ENCODE measurements around the gene ICA1L. TPM values are rescaled to one million over a fixed set of nuclear protein-coding genes. Genes with fewer than 3 reads are reported as not detected.

Gene ICA1L
- total RNA-seq, 1 donor from 2014 or later, result 12.9 TPM

DNA sequence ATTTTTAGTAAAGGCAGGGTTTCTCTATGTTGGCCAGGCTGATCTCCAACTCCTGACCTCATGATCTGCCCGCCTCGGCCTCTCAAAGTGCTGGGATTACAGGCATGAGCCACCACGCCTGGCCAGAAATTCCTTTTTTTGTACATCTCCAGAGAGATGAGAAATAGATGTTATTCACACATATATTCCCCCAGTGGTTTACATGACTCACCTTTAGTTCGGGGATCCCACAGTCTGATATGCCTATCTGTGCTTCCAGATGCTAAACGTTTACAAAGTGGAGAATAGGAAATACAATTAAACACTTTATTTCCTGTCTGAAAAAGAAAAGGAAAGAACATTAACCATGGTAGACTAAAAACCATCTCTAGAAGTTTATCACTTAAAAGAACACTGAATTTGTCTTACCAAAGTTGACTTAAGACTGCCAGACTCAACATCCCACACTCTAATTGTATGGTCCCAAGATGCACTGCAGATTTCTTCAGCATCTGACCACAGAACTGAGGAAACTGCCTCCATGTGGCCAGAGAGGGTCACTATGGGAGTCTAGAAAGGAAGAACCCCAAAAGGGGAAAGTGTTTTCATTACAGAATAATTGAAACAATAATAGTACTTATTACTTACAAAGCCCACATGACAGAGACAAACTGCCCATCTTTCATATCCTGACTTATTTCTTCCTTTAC, 12.6 kb upstream of the ICA1L start:
- Mint-ChIP-seq H3K36me3 (ENCODE audit: low read depth) (peaks cover 19% of the 10 kb centered on the region), H3K9me3 (no peaks in the 10 kb centered on the region), H3K4me3 (no peak overlapping the region), H3K27ac (ENCODE audit: unreplicated experiment) (no peak overlapping the region), H3K27me3 (ENCODE audit: low read depth) (no peaks in the 10 kb centered on the region), H3K4me1 (no peaks in the 10 kb centered on the region)
- TF ChIP-seq, protein P1, sequence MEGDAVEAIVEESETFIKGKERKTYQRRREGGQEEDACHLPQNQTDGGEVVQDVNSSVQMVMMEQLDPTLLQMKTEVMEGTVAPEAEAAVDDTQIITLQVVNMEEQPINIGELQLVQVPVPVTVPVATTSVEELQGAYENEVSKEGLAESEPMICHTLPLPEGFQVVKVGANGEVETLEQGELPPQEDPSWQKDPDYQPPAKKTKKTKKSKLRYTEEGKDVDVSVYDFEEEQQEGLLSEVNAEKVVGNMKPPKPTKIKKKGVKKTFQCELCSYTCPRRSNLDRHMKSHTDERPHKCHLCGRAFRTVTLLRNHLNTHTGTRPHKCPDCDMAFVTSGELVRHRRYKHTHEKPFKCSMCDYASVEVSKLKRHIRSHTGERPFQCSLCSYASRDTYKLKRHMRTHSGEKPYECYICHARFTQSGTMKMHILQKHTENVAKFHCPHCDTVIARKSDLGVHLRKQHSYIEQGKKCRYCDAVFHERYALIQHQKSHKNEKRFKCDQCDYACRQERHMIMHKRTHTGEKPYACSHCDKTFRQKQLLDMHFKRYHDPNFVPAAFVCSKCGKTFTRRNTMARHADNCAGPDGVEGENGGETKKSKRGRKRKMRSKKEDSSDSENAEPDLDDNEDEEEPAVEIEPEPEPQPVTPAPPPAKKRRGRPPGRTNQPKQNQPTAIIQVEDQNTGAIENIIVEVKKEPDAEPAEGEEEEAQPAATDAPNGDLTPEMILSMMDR (conservative IDR thresholded peaks at IDR 0.05), result no peak
- no peak for DNase-seq (ENCODE audit: low read depth, low spot score)

DNA sequence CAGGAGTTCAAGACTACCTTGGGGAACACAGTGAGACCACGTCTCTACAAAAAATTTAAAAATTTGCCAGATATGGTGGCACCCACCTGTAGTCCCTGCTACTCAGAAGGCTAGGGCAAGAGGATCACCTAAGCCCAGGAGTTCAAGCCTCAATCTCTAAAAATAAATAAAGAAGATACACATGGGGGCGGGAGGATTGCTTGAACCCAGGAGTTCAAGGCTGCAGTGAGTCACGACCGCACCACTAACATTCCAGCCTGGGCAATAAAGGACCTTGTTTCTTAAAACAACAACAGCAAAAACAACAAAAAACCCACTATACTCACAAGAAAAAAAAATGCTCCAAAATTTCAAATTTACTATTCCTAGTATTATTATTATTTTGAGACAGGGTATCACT, 10.0 kb upstream of the ICA1L start:
- TF ChIP-seq, protein P1 (conservative IDR thresholded peaks at IDR 0.05), result no peak
- Mint-ChIP-seq H3K4me3 (no peak overlapping the region), H3K27me3 (ENCODE audit: low read depth) (no peaks in the 10 kb centered on the region), H3K9me3 (no peaks in the 10 kb centered on the region), H3K27ac (ENCODE audit: unreplicated experiment) (no peak overlapping the region), H3K36me3 (ENCODE audit: low read depth) (peaks cover 10% of the 10 kb centered on the region), H3K4me1 (no peaks in the 10 kb centered on the region)
- DNase-seq (ENCODE audit: low read depth, low spot score), result no peak

DNA sequence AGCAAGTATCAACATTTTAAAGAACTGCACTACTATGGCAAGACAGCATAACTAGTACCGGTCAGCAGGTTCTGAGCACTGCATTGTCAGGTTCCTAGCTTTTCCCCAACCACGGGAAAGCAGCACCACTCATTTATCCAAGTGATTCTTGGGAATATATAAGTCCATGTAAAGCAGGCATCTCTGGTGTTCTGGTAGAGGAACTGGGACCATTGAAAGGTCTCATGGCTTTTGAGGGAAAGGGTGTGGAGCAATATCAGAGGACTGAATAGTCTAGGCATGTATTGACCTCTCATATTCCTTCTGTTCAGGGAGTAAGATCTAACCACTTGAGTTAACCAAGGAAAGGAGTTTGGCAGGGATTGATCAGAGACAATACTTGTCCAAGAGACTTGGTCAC, 6.1 kb upstream of the ICA1L start:
- Mint-ChIP-seq H3K27me3 (ENCODE audit: low read depth) (no peaks in the 10 kb centered on the region), H3K4me1 (no peaks in the 10 kb centered on the region), H3K36me3 (ENCODE audit: low read depth) (peaks cover 3% of the 10 kb centered on the region), H3K27ac (ENCODE audit: unreplicated experiment) (no peak overlapping the region), H3K4me3 (no peak overlapping the region), H3K9me3 (no peaks in the 10 kb centered on the region)
- DNase-seq (ENCODE audit: low read depth, low spot score), result no peak
- TF ChIP-seq, protein P1 (conservative IDR thresholded peaks at IDR 0.05), result no peak

DNA sequence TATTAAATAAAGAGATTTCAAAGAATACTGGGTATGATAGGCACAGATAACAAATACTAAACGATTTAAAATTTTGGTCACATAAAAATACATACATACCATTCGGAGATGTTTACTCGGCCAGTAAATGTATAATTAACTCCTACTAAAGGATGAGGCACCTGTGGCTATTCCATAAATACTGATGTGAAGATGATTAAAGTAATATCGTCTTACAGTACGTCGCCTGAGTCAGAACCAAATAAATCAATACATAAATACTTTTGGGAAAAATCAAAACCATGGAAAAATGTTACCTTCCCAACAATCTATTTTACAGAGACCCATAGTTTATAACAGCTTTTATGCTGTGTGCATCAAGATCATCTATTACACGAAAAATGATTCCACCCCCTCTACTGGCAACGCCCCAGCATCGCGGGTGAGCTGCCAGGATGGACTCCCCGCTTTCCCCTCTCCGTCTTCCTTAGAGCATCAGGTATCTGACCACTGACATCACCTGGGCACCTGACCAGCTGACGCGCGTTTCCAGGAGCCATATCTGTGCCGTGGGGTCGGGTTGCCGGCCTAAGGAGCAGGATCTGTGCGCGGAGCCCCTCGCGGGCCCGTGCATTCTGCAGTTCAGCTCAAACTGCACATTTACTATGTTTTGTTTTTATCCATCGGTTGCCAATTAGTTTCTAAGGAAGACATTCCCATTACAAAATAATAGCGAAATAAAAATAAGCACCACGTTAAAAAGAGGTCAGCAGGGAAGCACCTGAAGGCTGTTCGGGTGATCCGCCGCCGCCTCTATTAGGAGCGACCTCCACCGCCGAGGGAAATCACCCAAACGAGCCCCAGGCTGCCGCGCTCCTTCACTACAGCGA, 901 bp downstream of the ICA1L start:
- H3K4me3 Mint-ChIP-seq, result peak overlapping the region; percentile 94
- TF ChIP-seq, protein P1 (conservative IDR thresholded peaks at IDR 0.05), result peak; percentile 71
- peak overlapping the region; percentile 91 for H3K27ac Mint-ChIP-seq (ENCODE audit: unreplicated experiment)
- DNase-seq (ENCODE audit: low read depth, low spot score), result peak; percentile 54
- H3K4me1 Mint-ChIP-seq, result peaks cover 18% of the 10 kb centered on the region
- H3K27me3 Mint-ChIP-seq (ENCODE audit: low read depth), result no peaks in the 10 kb centered on the region
- no peaks in the 10 kb centered on the region for H3K36me3 Mint-ChIP-seq (ENCODE audit: low read depth)
- no peaks in the 10 kb centered on the region for H3K9me3 Mint-ChIP-seq

DNA sequence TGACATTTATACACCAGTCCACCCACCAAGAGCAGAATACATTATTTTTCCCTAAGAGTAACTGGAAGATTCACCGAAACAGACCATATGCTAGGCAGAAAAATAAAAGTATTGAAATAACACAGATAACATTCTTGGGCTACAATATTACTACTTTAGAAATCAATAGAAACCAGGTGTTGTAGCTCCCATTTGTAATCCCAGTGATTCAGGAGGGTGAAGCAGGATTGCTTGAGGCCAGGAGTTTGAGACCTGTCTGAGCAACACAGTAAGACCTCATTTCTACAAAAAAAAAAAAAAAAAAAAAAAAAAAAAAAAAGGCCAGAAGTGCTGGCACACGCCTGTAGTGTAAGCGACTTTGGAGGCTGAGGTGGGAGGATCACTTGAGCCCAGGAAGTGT, 9.6 kb downstream of the ICA1L start:
- no peak for DNase-seq (ENCODE audit: low read depth, low spot score)
- Mint-ChIP-seq H3K9me3 (peaks cover 8% of the 10 kb centered on the region), H3K27me3 (ENCODE audit: low read depth) (no peaks in the 10 kb centered on the region), H3K4me3 (no peak overlapping the region), H3K36me3 (ENCODE audit: low read depth) (peaks cover 7% of the 10 kb centered on the region), H3K27ac (ENCODE audit: unreplicated experiment) (no peak overlapping the region), H3K4me1 (no peaks in the 10 kb centered on the region)
- TF ChIP-seq, protein P1 (conservative IDR thresholded peaks at IDR 0.05), result no peak

Data from neural crest cell (in vitro differentiated cells).